ENCODE results near the gene KCNJ11. TPM values are rescaled to one million over a fixed set of nuclear protein-coding genes. Genes with fewer than 3 reads are reported as not detected.
A peak's percentile ranks its signal among the peaks of the same experiment; 100 is the strongest.

The KCNJ11 gene
- total RNA-seq, 1 donor, result not detected

DNA sequence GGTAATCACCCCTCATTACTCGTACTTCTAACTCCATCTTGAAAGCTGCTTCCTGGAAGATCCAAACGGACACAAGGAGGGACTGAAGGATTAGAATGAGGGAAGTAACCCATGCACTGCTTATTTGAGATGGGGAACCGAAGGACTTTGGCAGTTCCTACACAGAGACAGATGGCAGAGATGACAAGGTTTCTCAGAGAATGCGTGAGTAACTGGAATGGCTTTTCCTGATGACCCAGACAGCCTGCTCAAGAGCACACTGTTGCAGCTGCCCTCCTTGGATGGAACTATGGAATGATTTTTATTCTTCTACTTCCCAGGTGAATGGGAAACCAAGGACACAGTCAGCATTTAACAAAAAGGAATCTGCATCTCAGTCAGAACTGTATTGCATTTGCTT is 7.3 kb downstream of the KCNJ11 start:
- TF ChIP-seq, protein P1, sequence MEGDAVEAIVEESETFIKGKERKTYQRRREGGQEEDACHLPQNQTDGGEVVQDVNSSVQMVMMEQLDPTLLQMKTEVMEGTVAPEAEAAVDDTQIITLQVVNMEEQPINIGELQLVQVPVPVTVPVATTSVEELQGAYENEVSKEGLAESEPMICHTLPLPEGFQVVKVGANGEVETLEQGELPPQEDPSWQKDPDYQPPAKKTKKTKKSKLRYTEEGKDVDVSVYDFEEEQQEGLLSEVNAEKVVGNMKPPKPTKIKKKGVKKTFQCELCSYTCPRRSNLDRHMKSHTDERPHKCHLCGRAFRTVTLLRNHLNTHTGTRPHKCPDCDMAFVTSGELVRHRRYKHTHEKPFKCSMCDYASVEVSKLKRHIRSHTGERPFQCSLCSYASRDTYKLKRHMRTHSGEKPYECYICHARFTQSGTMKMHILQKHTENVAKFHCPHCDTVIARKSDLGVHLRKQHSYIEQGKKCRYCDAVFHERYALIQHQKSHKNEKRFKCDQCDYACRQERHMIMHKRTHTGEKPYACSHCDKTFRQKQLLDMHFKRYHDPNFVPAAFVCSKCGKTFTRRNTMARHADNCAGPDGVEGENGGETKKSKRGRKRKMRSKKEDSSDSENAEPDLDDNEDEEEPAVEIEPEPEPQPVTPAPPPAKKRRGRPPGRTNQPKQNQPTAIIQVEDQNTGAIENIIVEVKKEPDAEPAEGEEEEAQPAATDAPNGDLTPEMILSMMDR (IDR thresholded peaks at IDR 0.05; ENCODE audit: insufficient read depth, low read depth, low read length), result no peak
- DNase-seq (ENCODE audit: low read depth), result no peak
- no peak overlapping the region for H3K4me3 ChIP-seq (ENCODE audit: low read depth, low read length)

GRCh38 chr11:17379383-17380180 is 8.9 kb downstream of the KCNJ11 start:
- H3K4me3 ChIP-seq (ENCODE audit: low read depth, low read length), result no peak overlapping the region
- no peak for DNase-seq (ENCODE audit: low read depth)
- TF ChIP-seq, protein P1 (IDR thresholded peaks at IDR 0.05; ENCODE audit: insufficient read depth, low read depth, low read length), result no peak

- H3K4me3 ChIP-seq (ENCODE audit: low read depth, low read length), result no peak overlapping the region
- TF ChIP-seq, protein P1 (IDR thresholded peaks at IDR 0.05; ENCODE audit: insufficient read depth, low read depth, low read length), result no peak
- no peak for DNase-seq (ENCODE audit: low read depth)
These were observed 9.8 kb downstream of the KCNJ11 start for GRCh38 chr11:17378655-17379054.

DNA sequence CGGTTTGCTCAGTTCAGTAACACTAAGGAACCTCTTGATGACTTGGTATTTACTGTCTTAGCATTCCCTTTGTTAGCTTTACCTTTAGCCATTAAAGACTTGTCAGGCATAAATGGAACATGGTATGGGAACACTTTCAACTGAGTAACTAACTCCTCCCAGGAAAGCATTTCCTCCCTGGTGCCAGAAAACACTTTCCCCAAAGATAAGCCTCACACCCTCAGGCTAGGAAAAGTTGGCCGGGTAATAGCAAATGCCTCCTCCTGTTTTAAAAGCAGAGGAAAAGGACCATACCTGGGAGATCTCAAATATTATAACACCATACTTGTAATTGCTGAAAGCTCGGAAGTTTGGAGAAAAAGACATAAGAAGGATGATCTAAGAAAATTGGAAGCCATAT is 12.0 kb downstream of the KCNJ11 start:
- DNase-seq (ENCODE audit: low read depth), result no peak
- no peak overlapping the region for H3K4me3 ChIP-seq (ENCODE audit: low read depth, low read length)
- TF ChIP-seq, protein P1 (IDR thresholded peaks at IDR 0.05; ENCODE audit: insufficient read depth, low read depth, low read length), result no peak

GRCh38 chr11:17375547-17375946 is 12.9 kb downstream of the KCNJ11 start:
- DNase-seq (ENCODE audit: low read depth), result no peak
- TF ChIP-seq, protein P1 (IDR thresholded peaks at IDR 0.05; ENCODE audit: insufficient read depth, low read depth, low read length), result no peak
- no peak overlapping the region for H3K4me3 ChIP-seq (ENCODE audit: low read depth, low read length)

DNA sequence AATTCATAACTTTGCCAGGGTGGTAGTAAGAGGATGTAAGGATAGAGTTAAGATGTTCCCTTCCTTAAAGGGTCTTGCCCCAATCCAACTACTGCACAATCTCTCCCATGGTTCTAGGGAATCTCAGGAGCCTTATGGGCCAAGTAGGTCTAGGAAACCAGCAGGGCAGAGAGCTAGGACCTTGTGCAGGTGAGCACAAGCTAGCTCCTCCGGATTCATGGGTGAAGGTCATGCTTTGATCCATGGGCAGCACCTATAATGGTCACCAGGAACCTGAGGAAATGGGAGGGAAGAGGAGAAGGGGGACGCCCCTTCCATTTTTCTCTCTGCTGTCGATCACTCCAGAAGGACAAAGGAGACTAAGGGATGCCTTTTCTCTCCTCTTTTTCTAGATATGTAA is 16.8 kb downstream of the KCNJ11 start:
- peak; percentile 64 for DNase-seq (ENCODE audit: low read depth)
- H3K4me3 ChIP-seq (ENCODE audit: low read depth, low read length), result no peak overlapping the region
- TF ChIP-seq, protein P1 (IDR thresholded peaks at IDR 0.05; ENCODE audit: insufficient read depth, low read depth, low read length), result no peak
